GM19328 (cell line): Measurements from ENCODE around the gene FCHSD1.
A peak's percentile ranks its signal among the peaks of the same experiment; 100 is the strongest.

Experiments used
- ATAC-seq: cut with Tn5 transposase; IDR thresholded peaks from one replicate; pipeline ENCODE4 v1.9.1; 2021; ENCODE audit warnings: mild to moderate bottlenecking, moderate library complexity; ENCODE audit not compliant: unreplicated experiment

Gene FCHSD1

GRCh38 chr5:141646026-141646425 lies 5.2 kb downstream of the FCHSD1 start:
- no peak for ATAC-seq

- no peak for ATAC-seq
Observed at GRCh38 chr5:141641634-141642267, 9.5 kb downstream of the FCHSD1 start.

DNA sequence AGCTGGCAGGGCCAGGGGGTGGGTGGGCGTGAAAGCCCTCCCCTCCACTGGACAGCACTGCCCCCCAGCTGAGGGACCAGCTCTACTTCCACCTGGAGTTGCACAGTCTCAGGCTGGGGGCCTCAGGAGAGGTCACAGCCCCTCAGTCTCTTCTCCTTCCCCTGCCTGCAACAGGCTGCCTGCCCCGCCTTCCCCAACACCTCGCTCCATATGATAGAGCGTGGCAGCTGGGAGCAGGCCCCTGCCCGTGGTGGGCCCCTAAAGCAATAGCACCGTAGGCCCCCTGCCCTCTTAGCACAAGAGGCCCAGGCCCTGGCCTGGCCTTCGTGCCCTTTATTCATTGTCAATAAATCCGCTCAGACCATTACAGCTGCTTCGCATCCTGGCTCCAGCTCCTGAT lies 10.5 kb downstream of the FCHSD1 start:
- ATAC-seq = no peak

GRCh38 chr5:141640051-141640415 lies 11.2 kb downstream of the FCHSD1 start:
- no peak for ATAC-seq

- no peak for ATAC-seq
Observed at GRCh38 chr5:141639357-141640050, 11.7 kb downstream of the FCHSD1 start.

DNA sequence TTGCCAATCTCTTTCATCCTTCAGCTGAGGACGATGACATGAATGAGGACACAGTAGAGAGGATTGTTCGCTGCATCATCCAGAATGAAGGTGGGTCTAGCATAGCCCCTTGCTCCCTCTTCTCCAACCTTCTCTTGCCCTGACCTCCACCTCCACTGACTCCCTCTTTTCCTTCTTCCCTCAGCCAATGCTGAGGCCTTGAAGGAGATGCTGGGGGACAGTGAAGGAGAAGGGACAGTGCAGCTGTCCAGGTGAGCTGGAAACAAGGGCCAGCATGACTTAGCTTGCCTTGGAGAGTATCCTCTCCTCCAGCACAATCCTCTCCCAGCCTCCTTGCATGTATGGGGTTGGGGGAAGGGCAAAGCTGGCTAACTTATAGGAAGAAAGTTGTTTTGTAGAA lies 12.4 kb downstream of the FCHSD1 start:
- ATAC-seq = no peak

GRCh38 chr5:141637767-141638419 lies 13.3 kb downstream of the FCHSD1 start:
- ATAC-seq = peak; percentile 30

GRCh38 chr5:141637123-141637766 lies 14.0 kb downstream of the FCHSD1 start:
- ATAC-seq = peak; percentile 23

GRCh38 chr5:141636413-141637122 lies 14.7 kb downstream of the FCHSD1 start, which contains the start of the genes HDAC3 and RELL2:
HDAC3 (minus strand) TSS chr5:141636849; CDS start chr5:141636790, 59 bp downstream.
RELL2 (plus strand) TSS chr5:141636997; CDS start chr5:141638226, 1,229 bp downstream.
- ATAC-seq = peak; percentile 57

DNA sequence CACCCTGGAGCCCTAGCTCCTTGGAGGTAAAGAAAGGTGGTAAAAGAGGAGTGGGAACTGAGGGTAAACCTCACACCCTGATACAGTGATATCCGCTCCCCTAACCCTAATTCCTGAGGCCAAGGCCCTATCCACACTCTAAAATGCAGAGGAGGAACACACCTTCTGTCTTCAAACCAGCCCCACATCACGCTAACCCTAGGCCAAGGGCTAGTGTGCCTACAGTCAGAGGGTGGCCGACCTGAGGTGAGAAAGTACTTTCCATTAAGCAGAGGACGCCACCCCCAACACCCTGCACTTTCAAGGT lies 15.2 kb downstream of the FCHSD1 start:
- no peak for ATAC-seq

- ATAC-seq = no peak
Observed at GRCh38 chr5:141635646-141636045, 15.6 kb downstream of the FCHSD1 start.

DNA sequence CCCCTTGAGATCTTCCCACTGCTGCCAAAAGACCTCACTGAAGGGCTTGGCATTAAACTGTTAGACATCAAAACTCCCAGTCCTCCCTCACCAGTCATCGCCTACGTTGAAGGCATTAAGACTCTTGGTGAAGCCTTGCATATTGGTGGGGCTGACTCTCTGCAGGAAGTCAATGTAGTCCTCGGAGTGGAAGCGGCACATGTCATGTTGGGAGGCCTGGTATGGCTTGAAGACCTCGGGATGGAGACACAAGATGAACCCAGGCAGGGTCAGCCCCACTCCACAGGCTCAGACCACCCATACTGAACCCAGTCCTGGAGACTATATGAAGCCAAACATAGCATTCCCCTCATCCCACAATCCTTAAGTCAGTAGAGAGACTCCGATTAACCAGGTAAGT lies 16.5 kb downstream of the FCHSD1 start:
- no peak for ATAC-seq

GRCh38 chr5:141633871-141634561 lies 17.2 kb downstream of the FCHSD1 start:
- ATAC-seq = peak; percentile 59

- ATAC-seq = no peak
Observed at GRCh38 chr5:141632650-141633049, 18.6 kb downstream of the FCHSD1 start.

DNA sequence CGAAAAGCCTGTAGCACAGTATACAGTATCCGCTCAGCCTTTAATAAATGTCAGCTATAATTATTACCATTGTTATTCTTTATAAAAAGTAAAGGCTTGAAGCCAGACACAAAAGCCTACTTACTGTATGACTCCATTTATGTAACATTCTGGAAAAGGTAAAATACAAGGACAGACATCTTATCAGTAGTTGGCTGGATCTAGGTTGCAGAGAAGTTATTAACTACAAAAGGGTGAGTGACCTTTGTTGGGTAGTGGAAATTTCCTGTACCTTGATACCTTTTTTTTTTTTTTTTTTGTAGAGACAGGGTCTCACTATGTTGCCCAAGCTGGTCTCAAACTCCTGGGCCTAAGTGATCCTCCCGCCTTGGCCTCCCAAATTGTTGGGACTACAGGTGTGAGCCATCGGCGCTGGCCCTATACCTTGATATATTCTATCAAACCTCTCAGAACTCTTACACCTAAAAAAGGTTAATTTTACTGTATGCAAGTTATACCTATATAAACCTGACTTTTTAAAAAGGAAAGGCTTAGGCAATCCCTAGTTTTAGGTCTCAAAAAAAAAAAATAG lies 20.6 kb downstream of the FCHSD1 start:
- no peak for ATAC-seq

DNA sequence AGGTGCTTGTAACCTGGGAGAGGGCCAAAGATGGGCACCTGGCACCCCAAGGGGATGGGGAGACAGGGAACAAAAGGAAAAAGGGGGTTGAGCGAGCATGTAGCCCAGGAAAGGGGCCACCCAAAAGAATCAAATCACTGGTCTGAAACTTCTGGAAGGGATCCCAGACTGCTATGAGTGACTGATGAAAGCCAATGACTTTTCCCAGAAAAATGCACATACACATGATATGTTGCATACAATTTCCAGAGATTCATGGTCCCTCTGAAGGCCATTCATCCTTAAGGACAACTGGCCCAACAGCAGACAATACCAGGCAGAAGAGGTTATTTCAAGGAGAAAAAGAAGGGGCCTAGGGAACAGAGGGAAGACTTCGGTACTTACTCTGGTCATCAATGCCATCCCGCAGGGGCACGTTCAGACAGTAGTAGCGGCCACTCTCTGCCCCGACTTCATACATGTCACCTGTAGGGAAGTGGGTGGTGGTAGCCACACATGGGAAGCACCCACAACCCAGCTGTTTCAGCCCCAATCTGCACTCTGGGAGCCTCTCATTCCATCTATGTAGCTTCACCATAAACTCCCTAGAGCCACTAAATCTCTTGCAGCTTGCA lies 22.9 kb downstream of the FCHSD1 start:
- ATAC-seq = no peak

- no peak for ATAC-seq
Observed at GRCh38 chr5:141623611-141624010, 27.6 kb downstream of the FCHSD1 start.

GRCh38 chr5:141623186-141623585 lies 28.0 kb downstream of the FCHSD1 start:
- ATAC-seq = peak; percentile 47

GRCh38 chr5:141618804-141619554 lies 32.2 kb downstream of the FCHSD1 start, which contains the start of gene DIAPH1:
DIAPH1 (minus strand) TSS chr5:141619000; CDS start chr5:141618914, 86 bp downstream.
- ATAC-seq = peak; percentile 77
